HepG2 (cell line): ENCODE measurements around the gene KIF24. TPM values are rescaled to one million over a fixed set of nuclear protein-coding genes. Genes with fewer than 3 reads are reported as not detected.
A peak's percentile ranks its signal among the peaks of the same experiment; 100 is the strongest.
"Not testable (repeated sequence)": the region's sequence is repeated elsewhere in the genome, so short reads cannot be mapped to it uniquely, and the experiment has no call there.

Experiments
- ATAC-seq: fragments of 200-7000 bp; cut with Tn5 transposase; 3 replicates; pipeline ENCODE4 v1.9.1; 2020; ENCODE audit warnings: mild to moderate bottlenecking, moderate library complexity
- BruUV-seq: library from RNA; stranded (reverse); fragments of 400-500 nt; replicated peaks from 2 replicates; lab custom pipeline; 2021; lab: Mats Ljungman, UMichigan
- CTCF ChIA-PET: fragments of 300-600 bp; formaldehyde crosslinking; extraction: SDS; loops from one replicate; lab custom pipeline; 2021; ENCODE audit warnings: low total read pairs, inconsistent platforms, low intra/inter-chr PET ratio; lab: Yijun Ruan, JAX
- POLR2A ChIA-PET: fragments of 350-600 bp; sonication (Branson Sonifier 250); formaldehyde crosslinking; loops from one replicate; lab custom pipeline; 2020; ENCODE audit warnings: antibody characterized with exemption, inconsistent platforms; lab: Yijun Ruan, JAX
- DNase-seq: peaks from one replicate; pipeline ENCODE4 v3.0.0-alpha.2; 2015; ENCODE audit warnings: low spot score
- FAIRE-seq: peaks from 3 replicates; lab custom pipeline; 2011; peaks lifted over from hg19 to GRCh38; lab: Jason Lieb, UNC
- H2AFZ ChIP-seq: one replicate; pipeline ENCODE4 v1.6.1; 2011; ENCODE audit warnings: low read length, inconsistent platforms
- H3K27ac ChIP-seq: fragments of 300-600 bp; 3 replicates; pipeline ENCODE4 v1.8.0; 2011; ENCODE audit warnings: mixed run types, mild to moderate bottlenecking, mixed read lengths, low read length, inconsistent platforms; ENCODE audit not compliant: insufficient read depth; ENCODE audit errors: extremely low read length
- H3K27me3 ChIP-seq, 2 experiments: fragments of 200-600 bp in 1 of 2; 2 replicates in 1 of 2; 3 replicates in 1 of 2; pipeline versions ENCODE4 v1.6.0 to v1.8.0; 2011; ENCODE audit warnings: low read length in 2 of 2, mild to moderate bottlenecking in 2 of 2, moderate library complexity in 2 of 2, inconsistent platforms in 1 of 2; ENCODE audit not compliant: insufficient read depth in 2 of 2, control insufficient read depth in 1 of 2
- H3K36me3 ChIP-seq, 2 experiments: fragments of 200-600 bp in 1 of 2; replicated peaks in 1 of 2; 2 replicates in 1 of 2; 3 replicates in 1 of 2; pipeline versions ENCODE4 v1.5.1 to v1.8.0; 2011; ENCODE audit warnings: low read length in 2 of 2, inconsistent platforms in 1 of 2; ENCODE audit not compliant: insufficient read depth in 2 of 2, control insufficient read depth in 1 of 2
- H3K4me1 ChIP-seq: 2 replicates; pipeline ENCODE4 v1.5.1; 2012; ENCODE audit warnings: low read length, inconsistent platforms; ENCODE audit not compliant: insufficient read depth
- H3K4me2 ChIP-seq: 2 replicates; pipeline ENCODE4 v1.6.0; 2011; ENCODE audit warnings: low read depth, low read length, inconsistent platforms
- H3K4me3 ChIP-seq, 3 experiments: fragments of 200-600 bp in 1 of 3; sonication (generic), shearing (Covaris generic) in 1 of 3; replicated peaks in 1 of 3; 2 replicates each; pipeline ENCODE4 v1.5.1; 2011 to 2016; ENCODE audit warnings: low read length in 3 of 3, inconsistent platforms in 2 of 3, low read depth in 2 of 3, mild to moderate bottlenecking in 2 of 3, control low read depth in 1 of 3, mixed read lengths in 1 of 3; ENCODE audit not compliant: insufficient read depth in 1 of 3
- H3K79me2 ChIP-seq: one replicate; pipeline ENCODE4 v1.6.1; 2011; ENCODE audit warnings: low read length, inconsistent platforms; ENCODE audit not compliant: insufficient read depth
- H3K9ac ChIP-seq: 2 replicates; pipeline ENCODE4 v1.6.0; 2011; ENCODE audit warnings: mild to moderate bottlenecking, low read depth, low read length, inconsistent platforms; ENCODE audit not compliant: insufficient read depth
- H3K9me3 ChIP-seq: 2 replicates; pipeline ENCODE4 v1.5.1; 2012; ENCODE audit warnings: mild to moderate bottlenecking, low read length
- H4K20me1 ChIP-seq: 2 replicates; pipeline ENCODE4 v1.6.0; 2011; ENCODE audit warnings: inconsistent platforms, mild to moderate bottlenecking, low read length, moderate library complexity; ENCODE audit not compliant: insufficient read depth
- THAP8 ChIP-seq: sonication (generic); formaldehyde crosslinking; IDR thresholded peaks from 2 replicates; pipeline ENCODE4 v1.5.1; 2020; ENCODE audit warnings: missing genetic modification reagents, mild to moderate bottlenecking, borderline replicate concordance
- WGBS: methylation state at CpG from one replicate; pipeline ENCODE4 v1.1.6; 2017; ENCODE audit warnings: low lambda C conversion rate; 5-methylcytosine and 5-hydroxymethylcytosine counted together
- in situ Hi-C: cut with HindIII; loops from 2 replicates; pipeline ENCODE4 v1.10.0; 2017; ENCODE audit warnings: low pct_unique_long_range_greater_than_20kb; ENCODE audit not compliant: extremely low pct_ligation_motif_present
- intact Hi-C: fragments of 100-400 bp; cut with micrococcal nuclease; formaldehyde crosslinking; loops from one replicate; pipeline ENCODE4 v1.10.0; 2022; ENCODE audit not compliant: unreplicated experiment
- polyA plus RNA-seq, 8 experiments: library from polyadenylated mRNA; depleted of rRNA in 3 of 8; stranded (reverse) in 7 of 8; unstranded in 1 of 8; fragments of >200 nt; fragmentation: Illumina TruSeq in 4 of 8; extraction: Trizol in 4 of 8; gene quantifications; 2 replicates each; pipeline versions ENCODE4 v1.2.1 to v1.2.3, GENCODE V29; 2011 to 2016; ENCODE audit warnings: low read depth in 4 of 8, missing spikeins in 1 of 8, mixed read lengths in 1 of 8; ENCODE audit not compliant: insufficient read depth in 1 of 8
- total RNA-seq, 5 experiments: library from RNA; depleted of rRNA; stranded (reverse); fragments of >200 nt; fragmentation: Illumina TruSeq; extraction: Trizol; gene quantifications; 2 replicates each; pipeline ENCODE4 v1.2.3, GENCODE V29; 2016; ENCODE audit warnings: low read depth in 1 of 5

The KIF24 gene
- total and polyA plus RNA-seq, 2 of the 13 experiments (the other 11 are each of a cell fraction or from before 2014, with no cell fraction given) = 1.1 to 3.0 TPM

GRCh38 chr9:34369636-34370035, 40.6 kb upstream of the KIF24 start (continued):
- no peak for TF ChIP-seq THAP8 (CRISPR knock-in tag)

- 98% methylated on average over 5 of the region's 5 CpGs for WGBS
- H3K27ac ChIP-seq, H3K4me2 ChIP-seq, in situ Hi-C loops, H3K9ac ChIP-seq, BruUV-seq, POLR2A ChIA-PET, intact Hi-C loops, DNase-seq, H3K27me3 ChIP-seq, H3K9me3 ChIP-seq, ATAC-seq, H3K79me2 ChIP-seq, FAIRE-seq, H3K4me3 ChIP-seq, H4K20me1 ChIP-seq, H2AFZ ChIP-seq, CTCF ChIA-PET: not testable (repeated sequence)
- Histone ChIP-seq H3K36me3 (peaks cover 22 to 33% of the 10 kb centered on the region in 2 experiments), H3K4me1 (peaks cover 27% of the 10 kb centered on the region)
These were observed 39.7 kb upstream of the KIF24 start for GRCh38 chr9:34368796-34369195.

GRCh38 chr9:34367751-34368410, 38.8 kb upstream of the KIF24 start:
- H3K4me3 ChIP-seq, in situ Hi-C loops, POLR2A ChIA-PET, H3K9ac ChIP-seq, FAIRE-seq, DNase-seq, H3K4me2 ChIP-seq, H3K27me3 ChIP-seq, H4K20me1 ChIP-seq, H3K27ac ChIP-seq, ATAC-seq, H3K9me3 ChIP-seq, H3K79me2 ChIP-seq, CTCF ChIA-PET, intact Hi-C loops, H2AFZ ChIP-seq: not testable (repeated sequence)
- WGBS = 100% methylated on average over 2 of the region's 3 CpGs
- BruUV-seq = TSS peak; percentile 34
- H3K36me3 ChIP-seq = peaks cover 22 to 33% of the 10 kb centered on the region in 2 experiments
- H3K4me1 ChIP-seq = peaks cover 29% of the 10 kb centered on the region
